Pons (tissue), 1 donor: ENCODE results near the gene STAM.

Experiments
- DNase-seq: peaks from one replicate; pipeline ENCODE4 v3.0.0-alpha.2; 2016; ENCODE audit warnings: low spot score

The STAM gene

GRCh38 chr10:17647326-17647725 is 3.4 kb downstream of the STAM start:
- DNase-seq: peak; percentile 59

GRCh38 chr10:17648243-17649035 is 4.5 kb downstream of the STAM start:
- DNase-seq: no peak

GRCh38 chr10:17649052-17649451 is 5.1 kb downstream of the STAM start:
- DNase-seq: no peak

DNA sequence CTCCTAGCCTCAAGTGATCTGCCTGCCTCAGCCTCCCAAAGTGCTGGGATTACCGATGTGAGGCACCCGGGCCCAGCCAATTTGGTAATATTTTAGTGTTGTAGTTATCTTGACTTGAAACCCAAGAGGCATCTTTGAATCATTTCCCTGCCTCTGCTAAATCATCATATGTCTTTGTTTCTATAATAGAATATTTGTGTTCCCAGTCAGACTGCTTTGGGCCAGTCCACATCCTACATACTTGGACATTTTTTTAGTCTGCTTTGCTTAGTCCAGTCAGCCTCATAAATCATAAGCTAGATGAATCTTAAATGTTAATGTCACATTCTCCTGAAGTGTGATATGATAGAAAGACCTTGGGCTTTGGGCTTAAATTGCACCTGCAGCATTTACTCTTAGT is 5.9 kb downstream of the STAM start:
- no peak for DNase-seq

- no peak for DNase-seq
These were observed 6.5 kb downstream of the STAM start for GRCh38 chr10:17650416-17650815.

- DNase-seq: no peak
These were observed 7.9 kb downstream of the STAM start for GRCh38 chr10:17651896-17652295.

GRCh38 chr10:17652585-17652984 is 8.6 kb downstream of the STAM start:
- no peak for DNase-seq

DNA sequence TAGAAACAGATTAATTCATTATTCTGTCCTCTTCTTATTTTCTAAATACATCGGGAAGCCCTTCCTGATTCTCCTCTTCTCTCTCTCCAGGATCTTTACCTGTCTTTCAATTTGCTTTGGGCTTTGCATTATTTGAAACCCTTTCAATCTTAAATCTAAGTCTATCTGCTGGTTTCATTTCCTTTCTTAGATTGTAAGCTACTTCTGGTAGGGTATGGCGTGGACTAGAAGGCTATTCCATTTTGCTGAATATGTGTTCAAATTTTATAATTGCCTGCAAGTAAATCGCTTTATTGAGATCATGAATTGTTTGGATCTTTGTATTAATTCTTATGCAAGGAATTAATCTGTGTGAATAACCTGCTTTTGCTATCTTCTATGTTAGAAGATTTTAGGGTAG is 11.1 kb downstream of the STAM start:
- no peak for DNase-seq

- no peak for DNase-seq
These were observed 11.7 kb downstream of the STAM start for GRCh38 chr10:17655567-17656146.

GRCh38 chr10:17657103-17657500 is 13.2 kb downstream of the STAM start:
- no peak for DNase-seq

GRCh38 chr10:17659365-17659764 is 15.4 kb downstream of the STAM start:
- no peak for DNase-seq

- no peak for DNase-seq
These were observed 17.0 kb downstream of the STAM start for GRCh38 chr10:17660921-17661320.

DNA sequence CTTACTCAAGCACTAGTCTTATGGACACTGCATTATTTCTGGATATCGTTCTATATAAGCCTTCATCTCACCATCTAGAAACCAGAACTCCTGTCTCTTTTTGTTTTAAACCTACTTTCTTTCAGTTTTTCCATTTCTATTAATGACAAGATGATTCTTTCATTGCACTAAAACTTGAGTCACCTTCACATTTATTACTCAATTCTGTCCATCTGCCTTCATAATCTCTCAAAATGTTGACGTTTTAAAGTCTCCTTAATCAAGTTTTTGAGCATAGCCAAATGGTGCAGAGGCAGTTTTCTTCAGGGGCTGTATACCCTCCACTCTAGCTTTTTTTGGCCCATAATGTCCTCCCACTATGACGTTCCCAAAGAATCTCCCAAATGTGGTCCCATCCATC is 17.6 kb downstream of the STAM start:
- DNase-seq: no peak

DNA sequence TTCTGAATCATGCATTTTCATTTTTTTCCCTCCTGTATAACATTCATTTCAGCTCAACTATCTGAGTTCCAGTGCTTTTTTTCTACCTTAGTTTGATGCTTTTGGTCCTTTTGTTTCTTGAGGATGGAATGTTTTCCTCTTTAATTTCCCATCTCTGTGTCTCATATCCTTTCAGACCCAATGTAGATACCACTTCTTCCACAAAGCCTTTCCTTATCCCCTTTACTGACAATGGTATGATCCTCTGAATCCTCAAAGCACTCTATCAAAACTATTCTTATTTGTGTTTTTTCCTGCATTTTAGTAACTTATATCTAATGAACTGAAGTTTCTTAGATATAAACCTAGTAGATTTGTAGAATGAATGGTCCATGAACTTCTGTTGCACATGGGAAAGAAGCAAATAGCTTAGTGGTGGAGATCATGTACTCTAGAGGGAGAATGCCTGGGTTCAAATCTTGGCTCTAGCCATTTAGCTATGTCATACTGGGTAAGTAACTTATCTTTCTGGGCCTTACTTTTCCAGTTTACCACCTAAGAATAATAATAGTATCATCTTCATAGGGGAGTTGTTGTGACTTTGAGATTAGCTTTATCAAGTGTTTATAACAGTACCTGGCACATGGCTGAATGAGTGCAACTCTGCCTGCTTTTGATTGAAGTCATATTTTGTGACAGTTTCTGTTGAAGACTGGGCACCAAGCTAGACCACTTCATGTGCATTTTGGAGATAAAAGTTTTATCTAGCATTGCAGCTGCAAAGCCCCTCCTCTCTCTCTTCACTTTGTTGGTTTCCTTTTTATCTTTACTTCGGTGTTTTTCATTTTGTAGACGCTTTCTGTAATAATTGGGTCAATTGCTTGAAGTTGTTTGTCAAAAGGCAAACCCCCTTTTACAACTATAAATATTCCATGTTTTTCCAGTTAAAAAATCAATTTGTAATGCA is 18.5 kb downstream of the STAM start:
- no peak for DNase-seq

DNA sequence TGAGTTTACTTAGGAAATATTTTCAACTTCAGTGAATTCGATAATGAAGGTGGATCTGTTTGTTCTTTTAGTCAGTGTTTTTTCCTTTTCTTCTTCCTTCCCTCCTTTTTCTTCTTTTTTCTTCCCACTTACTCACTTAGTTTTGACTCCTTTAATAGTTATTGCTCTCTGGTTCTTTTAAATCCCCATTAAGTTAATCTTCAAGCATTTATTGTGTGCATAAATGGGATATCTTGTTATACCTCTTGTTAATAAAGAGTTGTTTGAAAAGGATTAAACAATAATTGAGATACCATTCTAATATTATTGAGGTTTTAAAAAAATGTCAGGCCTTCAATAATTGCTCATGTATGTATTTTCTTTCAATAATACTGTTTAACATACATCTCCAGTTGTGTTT is 19.5 kb downstream of the STAM start:
- no peak for DNase-seq

DNA sequence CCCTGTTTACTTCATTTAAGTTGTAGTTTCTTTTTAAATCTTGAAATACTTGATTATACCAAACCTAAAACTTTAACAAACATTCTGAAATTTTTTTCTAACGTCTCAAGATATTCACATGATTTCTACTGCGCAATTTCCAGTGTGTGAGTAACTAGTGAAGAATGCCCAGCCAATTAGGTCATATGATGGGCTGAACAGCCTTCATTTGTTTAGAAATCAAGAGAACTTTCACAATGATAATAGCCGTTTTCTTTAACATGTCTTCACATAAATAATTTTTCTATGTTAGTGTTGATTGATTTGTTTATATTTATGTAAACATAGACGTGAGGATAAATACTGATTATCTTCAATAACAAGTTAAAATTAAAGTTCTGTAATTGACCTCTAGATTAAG is 21.8 kb downstream of the STAM start:
- peak; percentile 93 for DNase-seq

DNA sequence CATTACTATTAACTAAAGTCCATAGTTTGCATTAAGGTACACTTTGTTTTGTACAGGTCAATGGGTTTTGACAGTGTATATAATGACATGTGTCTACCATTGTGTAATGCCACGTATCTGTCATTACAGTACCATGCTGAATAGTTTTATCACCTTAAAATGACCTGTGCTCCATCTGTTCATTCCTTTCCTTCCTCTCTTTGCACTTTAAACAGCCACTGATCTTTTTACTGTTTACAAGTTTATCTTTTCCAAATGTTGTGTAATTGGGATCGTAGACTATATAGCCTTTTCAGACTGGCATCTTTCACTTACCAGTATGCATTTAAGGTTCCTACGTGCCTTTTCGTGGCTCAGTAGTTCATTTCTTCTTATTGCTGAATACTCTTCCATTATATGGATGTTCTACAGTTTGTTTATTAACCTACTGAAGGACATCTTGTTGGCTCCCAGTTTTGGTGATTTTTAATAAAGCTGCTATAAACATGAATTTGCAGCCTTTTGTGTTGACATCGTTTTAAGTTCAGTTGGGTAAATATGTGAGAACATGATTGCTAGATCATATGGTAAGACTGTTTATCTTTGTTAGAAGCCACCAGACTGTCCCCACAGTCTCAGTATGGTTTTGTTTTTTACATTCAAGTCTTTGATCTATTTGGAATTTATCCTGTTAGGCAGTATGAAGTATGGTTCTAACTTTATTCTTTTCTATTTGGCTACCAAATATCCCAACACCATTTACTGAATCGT is 24.7 kb downstream of the STAM start:
- DNase-seq: no peak

- no peak for DNase-seq
These were observed 25.4 kb downstream of the STAM start for GRCh38 chr10:17669185-17669872.

DNA sequence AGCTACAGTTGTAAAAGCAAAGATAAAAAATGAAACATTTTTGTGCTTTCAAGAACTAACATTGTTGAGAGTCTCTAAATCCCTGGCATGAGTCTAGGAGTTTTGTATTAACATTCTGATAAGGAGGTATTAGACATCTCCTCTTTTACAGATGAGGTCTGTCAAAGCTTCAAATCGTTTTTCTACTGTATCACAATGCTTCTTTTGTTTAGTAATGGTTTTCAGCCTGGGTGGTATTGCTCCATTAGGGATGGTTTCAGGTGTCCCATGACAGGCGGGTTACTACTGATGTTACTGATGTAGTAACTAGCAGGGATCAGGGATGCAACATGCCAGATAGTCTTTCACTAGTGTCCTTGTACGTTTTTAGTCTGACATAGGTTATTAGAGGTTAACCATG is 27.4 kb downstream of the STAM start:
- no peak for DNase-seq

GRCh38 chr10:17673471-17674061 is 29.6 kb downstream of the STAM start:
- no peak for DNase-seq

DNA sequence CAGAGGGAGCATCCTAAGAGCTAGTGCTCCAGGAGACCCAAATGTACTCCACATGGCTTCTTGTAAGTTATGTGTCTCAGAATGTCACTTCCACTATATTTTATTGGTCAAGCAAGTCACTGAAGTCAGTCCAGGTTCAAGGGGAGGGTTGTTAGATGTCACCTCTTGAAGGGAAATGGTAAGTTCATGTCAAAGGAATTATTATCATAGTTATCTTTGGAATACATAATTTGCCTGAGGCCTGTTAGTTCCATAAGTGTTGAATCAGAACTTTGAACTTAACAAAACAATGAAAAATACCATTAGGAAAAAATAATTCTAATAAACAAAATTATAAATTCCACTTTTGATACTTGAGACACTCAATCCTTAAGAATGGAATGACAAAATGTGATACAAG is 30.6 kb downstream of the STAM start:
- no peak for DNase-seq
